GM12892 (cell line): ENCODE data around the gene GAB2.

Experiments
- POLR2AphosphoS5 ChIP-seq: IDR thresholded peaks from 2 replicates; pipeline ENCODE4 v1.6.1; 2011; ENCODE audit warnings: low read depth, low read length, control low read depth
- TAF1 ChIP-seq: IDR thresholded peaks from 2 replicates; pipeline ENCODE4 v1.6.1; 2011; ENCODE audit warnings: low read depth, mild to moderate bottlenecking, control low read depth, low read length, borderline replicate concordance

DNA sequence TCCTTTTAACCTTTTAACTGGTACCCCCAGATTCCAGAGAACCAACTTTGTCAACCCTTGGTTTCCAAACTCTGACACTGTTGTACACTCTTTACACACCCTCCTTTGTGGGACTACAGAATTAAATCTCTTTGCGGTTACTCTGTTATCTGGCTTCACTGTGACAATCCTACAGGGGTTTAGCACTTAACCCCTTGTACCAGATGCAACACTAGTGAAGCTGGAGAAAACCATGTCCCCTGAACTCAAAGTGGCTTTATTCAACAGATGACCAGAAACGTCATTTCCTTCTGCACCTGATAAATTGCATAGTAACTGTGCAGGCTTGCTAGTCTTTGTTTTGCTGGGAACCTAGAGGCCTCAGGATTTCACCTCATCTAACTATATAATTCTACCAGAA is 5.6 kb upstream of the GAB2 start:
- TF ChIP-seq TAF1 (no peak), POLR2AphosphoS5 (no peak)
